Breast epithelium (tissue), 4 donors: Measurements from ENCODE around the gene CMSS1. TPM values are rescaled to one million over a fixed set of nuclear protein-coding genes. Genes with fewer than 3 reads are reported as not detected.

Experiments
- DNase-seq, 2 donors: peaks; one replicate each; pipeline ENCODE4 v3.0.0-alpha.2; 2019; ENCODE audit warnings: low spot score in 2 of 2
- H3K27ac ChIP-seq, 2 donors: fragments of 200-600 bp; sonication (generic) in 1 of 2; one replicate each; pipeline ENCODE4 v1.5.1; 2016 to 2019; ENCODE audit warnings: mild to moderate bottlenecking in 1 of 2
- H3K27me3 ChIP-seq, 2 donors: fragments of 200-600 bp; sonication (generic) in 1 of 2; one replicate each; pipeline versions ENCODE4 v1.5.1 to v1.6.0; 2017 to 2019; ENCODE audit warnings: control low read depth in 1 of 2, mild to moderate bottlenecking in 1 of 2
- H3K36me3 ChIP-seq: fragments of 200-600 bp; one replicate; pipeline ENCODE4 v1.5.1; 2019
- H3K4me1 ChIP-seq, 2 donors: fragments of 200-600 bp; sonication (generic); one replicate each; pipeline ENCODE4 v1.5.1; 2016 to 2019; ENCODE audit warnings: control low read depth in 1 of 2
- H3K4me3 ChIP-seq, 3 donors: fragments of 200-600 bp; sonication (generic); 1 replicate in 2 of 3; 2 replicates in 1 of 3; pipeline ENCODE4 v1.5.1; 2016 to 2019; ENCODE audit warnings: mild to moderate bottlenecking in 3 of 3, moderate library complexity in 2 of 3
- H3K9me3 ChIP-seq, 2 donors: fragments of 200-600 bp; sonication (generic) in 1 of 2; one replicate each; pipeline ENCODE4 v1.5.1; 2016 to 2019; ENCODE audit warnings: control low read depth in 1 of 2
- CTCF ChIP-seq, 3 donors: fragments of 450-650 bp; IDR thresholded peaks; one replicate each; pipeline ENCODE4 v1.5.1; 2016 to 2017; ENCODE audit warnings: antibody characterized with exemption in 3 of 3, mild to moderate bottlenecking in 3 of 3, moderate library complexity in 3 of 3
- POLR2A ChIP-seq: fragments of 450-650 bp; IDR thresholded peaks from one replicate; pipeline ENCODE4 v1.6.1; 2016; ENCODE audit warnings: antibody characterized with exemption, mild to moderate bottlenecking, moderate library complexity
- POLR2AphosphoS5 ChIP-seq, 3 donors: sonication (generic); formaldehyde crosslinking; IDR thresholded peaks; one replicate each; pipeline ENCODE4 v1.6.1; 2017; ENCODE audit warnings: antibody characterized with exemption in 3 of 3
- intact Hi-C: fragments of 100-400 bp; cut with DNase I; formaldehyde crosslinking; loops from one replicate; pipeline ENCODE4 v1.15.1; 2023; ENCODE audit warnings: low total_unique reads
- total RNA-seq, 3 donors: library from RNA; depleted of rRNA; stranded (reverse); fragments of >200 nt; gene quantifications; one replicate each; pipeline ENCODE4 v1.1.0, GENCODE V29; 2016

The CMSS1 gene
- total RNA-seq, 3 donors from 2014 or later, result 15.5 to 35.4 (median 16.1) TPM

- no peak overlapping the region for H3K27ac ChIP-seq
- intact Hi-C loops, result no loop called here
- no peak overlapping the region for H3K4me3 ChIP-seq
- no peaks in the 10 kb centered on the region for H3K27me3 ChIP-seq
- no peak for TF ChIP-seq POLR2A
- no peak for TF ChIP-seq POLR2AphosphoS5 (IDR thresholded peaks at IDR 0.05)
- TF ChIP-seq CTCF (IDR thresholded peaks at IDR 0.05), result no peak
- DNase-seq, result no peak
- H3K36me3 ChIP-seq, result no peaks in the 10 kb centered on the region
- no peaks in the 10 kb centered on the region for H3K9me3 ChIP-seq
- no peaks in the 10 kb centered on the region for H3K4me1 ChIP-seq
Measured at GRCh38 chr3:99952306-99952705, 134.6 kb downstream of the CMSS1 start.

- no peak overlapping the region for H3K4me3 ChIP-seq
- no peak overlapping the region for H3K27ac ChIP-seq
- H3K27me3 ChIP-seq, result no peaks in the 10 kb centered on the region
- intact Hi-C loops, result no loop called here
- H3K36me3 ChIP-seq, result no peaks in the 10 kb centered on the region
- TF ChIP-seq CTCF (IDR thresholded peaks at IDR 0.05) (no peak), POLR2A (no peak), POLR2AphosphoS5 (IDR thresholded peaks at IDR 0.05) (no peak)
- H3K4me1 ChIP-seq, result no peaks in the 10 kb centered on the region
- no peaks in the 10 kb centered on the region for H3K9me3 ChIP-seq
- no peak for DNase-seq
Measured at GRCh38 chr3:99953596-99953995, 135.9 kb downstream of the CMSS1 start.

- Histone ChIP-seq H3K9me3 (no peaks in the 10 kb centered on the region), H3K4me1 (no peaks in the 10 kb centered on the region), H3K4me3 (no peak overlapping the region), H3K36me3 (no peaks in the 10 kb centered on the region), H3K27ac (no peak overlapping the region), H3K27me3 (no peaks in the 10 kb centered on the region)
- intact Hi-C loops, result no loop called here
- no peak for TF ChIP-seq POLR2AphosphoS5 (IDR thresholded peaks at IDR 0.05)
- no peak for TF ChIP-seq POLR2A
- TF ChIP-seq CTCF (IDR thresholded peaks at IDR 0.05), result no peak
- DNase-seq, result no peak
Measured at GRCh38 chr3:99954914-99955644, 137.4 kb downstream of the CMSS1 start.

- Histone ChIP-seq H3K27me3 (no peaks in the 10 kb centered on the region), H3K9me3 (no peaks in the 10 kb centered on the region), H3K36me3 (no peaks in the 10 kb centered on the region), H3K4me3 (no peak overlapping the region), H3K4me1 (no peaks in the 10 kb centered on the region), H3K27ac (no peak overlapping the region)
- TF ChIP-seq POLR2A, result no peak
- no peak for TF ChIP-seq POLR2AphosphoS5 (IDR thresholded peaks at IDR 0.05)
- TF ChIP-seq CTCF (IDR thresholded peaks at IDR 0.05), result no peak
- intact Hi-C loops, result no loop called here
- DNase-seq, result no peak
Measured at GRCh38 chr3:99955773-99956562, 138.3 kb downstream of the CMSS1 start.

GRCh38 chr3:99957151-99957796, 139.6 kb downstream of the CMSS1 start:
- Histone ChIP-seq H3K36me3 (no peaks in the 10 kb centered on the region), H3K9me3 (no peaks in the 10 kb centered on the region), H3K4me3 (no peak overlapping the region), H3K27me3 (no peaks in the 10 kb centered on the region), H3K27ac (no peak overlapping the region), H3K4me1 (no peaks in the 10 kb centered on the region)
- TF ChIP-seq POLR2A (no peak), POLR2AphosphoS5 (IDR thresholded peaks at IDR 0.05) (no peak), CTCF (IDR thresholded peaks at IDR 0.05) (no peak)
- intact Hi-C loops, result no loop called here
- no peak for DNase-seq
